Neural cell (in vitro differentiated cells): Measurements from ENCODE around the gene NELL1. TPM values are rescaled to one million over a fixed set of nuclear protein-coding genes. Genes with fewer than 3 reads are reported as not detected.

Experiments
- H2AFZ ChIP-seq: fragments of 200-600, 300-800 bp; sonication (generic), shearing (Covaris generic); 2 replicates; pipeline ENCODE4 v1.6.0; 2014; ENCODE audit warnings: low read depth, mild to moderate bottlenecking, antibody characterized with exemption, low read length, moderate library complexity
- H3F3A ChIP-seq: fragments of 200-600 bp; shearing (Covaris generic); 2 replicates; pipeline ENCODE4 v1.6.1; 2016; ENCODE audit warnings: mild to moderate bottlenecking, moderate library complexity, mixed read lengths, antibody characterized with exemption, low read length; ENCODE audit not compliant: insufficient read depth, poor library complexity, severe bottlenecking
- H3K27ac ChIP-seq: fragments of 200-600, 300-800 bp; sonication (generic), shearing (Covaris generic); 2 replicates; pipeline ENCODE4 v1.5.1; 2014; ENCODE audit warnings: mild to moderate bottlenecking, low read length, moderate library complexity
- H3K27me3 ChIP-seq: fragments of 300-800, 200-600 bp; sonication (generic), shearing (Covaris generic); 2 replicates; pipeline ENCODE4 v1.6.0; 2014; ENCODE audit warnings: mild to moderate bottlenecking, low read depth, low read length, moderate library complexity; ENCODE audit not compliant: insufficient read depth
- H3K36me3 ChIP-seq: fragments of 300-800, 200-600 bp; sonication (generic), shearing (Covaris generic); 2 replicates; pipeline ENCODE4 v1.5.1; 2014; ENCODE audit warnings: mild to moderate bottlenecking, antibody characterized with exemption, low read length, moderate library complexity; ENCODE audit not compliant: insufficient read depth
- H3K4me2 ChIP-seq: fragments of 300-800, 200-600 bp; sonication (generic), shearing (Covaris generic); 2 replicates; pipeline ENCODE4 v1.6.0; 2014; ENCODE audit warnings: mild to moderate bottlenecking, low read length
- H3K4me3 ChIP-seq: fragments of 300-800, 200-600 bp; sonication (generic), shearing (Covaris generic); 2 replicates; pipeline ENCODE4 v1.5.1; 2014; ENCODE audit warnings: mild to moderate bottlenecking, low read length, moderate library complexity
- H3K79me2 ChIP-seq: fragments of 200-600 bp; shearing (Covaris generic); replicated peaks from 2 replicates; pipeline ENCODE4 v1.6.0; 2014; ENCODE audit warnings: mild to moderate bottlenecking, low read length, moderate library complexity; ENCODE audit not compliant: insufficient read depth
- H3K9ac ChIP-seq: fragments of 300-800, 200-600 bp; sonication (generic), shearing (Covaris generic); 2 replicates; pipeline ENCODE4 v1.6.1; 2016; ENCODE audit warnings: mild to moderate bottlenecking, low read length, mixed read lengths
- H3K9me2 ChIP-seq: fragments of 200-600 bp; shearing (Covaris generic); 2 replicates; pipeline ENCODE4 v1.6.1; 2016; ENCODE audit warnings: mild to moderate bottlenecking, low read length, mixed read lengths; ENCODE audit not compliant: insufficient read depth
- H3K9me3 ChIP-seq: fragments of 200-600, 300-800 bp; sonication (generic), shearing (Covaris generic); 2 replicates; pipeline ENCODE4 v1.6.1; 2016; ENCODE audit warnings: mild to moderate bottlenecking, mixed run types, low read length, moderate library complexity, mixed read lengths
- H4K20me1 ChIP-seq: fragments of 200-600 bp; shearing (Covaris generic); 2 replicates; pipeline ENCODE4 v1.6.1; 2016; ENCODE audit warnings: mild to moderate bottlenecking, mixed run types; ENCODE audit not compliant: insufficient read depth
- CTCF ChIP-seq: fragments of 450-650 bp; IDR thresholded peaks from 2 replicates; pipeline ENCODE4 v1.5.1; 2014; ENCODE audit warnings: antibody characterized with exemption, mild to moderate bottlenecking, moderate library complexity; ENCODE audit not compliant: poor library complexity, severe bottlenecking
- EP300 ChIP-seq: fragments of 450-650 bp; conservative IDR thresholded peaks from 2 replicates; pipeline ENCODE4 v1.6.1; 2014; ENCODE audit warnings: antibody characterized with exemption, mild to moderate bottlenecking, moderate library complexity; ENCODE audit not compliant: poor library complexity, severe bottlenecking
- EZH2 ChIP-seq: fragments of 200-600, 300-800 bp; shearing (Covaris generic), sonication (generic); IDR thresholded peaks from 2 replicates; pipeline ENCODE4 v1.6.1; 2014; ENCODE audit warnings: antibody characterized with exemption, low read length, borderline replicate concordance, mild to moderate bottlenecking; ENCODE audit not compliant: insufficient read depth, poor library complexity, severe bottlenecking
- MXI1 ChIP-seq: fragments of 450-650 bp; conservative IDR thresholded peaks from 2 replicates; pipeline ENCODE4 v1.6.1; 2014; ENCODE audit warnings: antibody characterized with exemption, mild to moderate bottlenecking; ENCODE audit not compliant: poor library complexity, severe bottlenecking
- POLR2AphosphoS5 ChIP-seq: IDR thresholded peaks from 2 replicates; pipeline ENCODE4 v1.6.1; 2012
- RAD21 ChIP-seq: fragments of 450-650 bp; conservative IDR thresholded peaks from 2 replicates; pipeline ENCODE4 v1.6.1; 2014; ENCODE audit warnings: antibody characterized with exemption, mild to moderate bottlenecking, moderate library complexity
- REST ChIP-seq: IDR thresholded peaks from 2 replicates; pipeline ENCODE4 v1.6.1; 2012; ENCODE audit warnings: borderline replicate concordance
- SMC3 ChIP-seq: fragments of 450-650 bp; conservative IDR thresholded peaks from 2 replicates; pipeline ENCODE4 v1.6.1; 2014; ENCODE audit warnings: antibody characterized with exemption, mild to moderate bottlenecking, moderate library complexity; ENCODE audit not compliant: poor library complexity
- TAF1 ChIP-seq: IDR thresholded peaks from 2 replicates; pipeline ENCODE4 v1.6.1; 2012; ENCODE audit warnings: low read depth
- polyA plus RNA-seq: library from polyadenylated mRNA; depleted of rRNA; stranded (reverse); fragments of >200 nt; gene quantifications from 2 replicates; pipeline ENCODE4 v1.2.3, GENCODE V29; 2014

The NELL1 gene
- polyA plus RNA-seq, 1 donor from 2014 or later, result 70.4 TPM

- no peaks in the 10 kb centered on the region for H3K9me2 ChIP-seq
- H3K9ac ChIP-seq, result no peak overlapping the region
- H3K27ac ChIP-seq, result no peak overlapping the region
- no peaks in the 10 kb centered on the region for H3K27me3 ChIP-seq
- no peak overlapping the region for H3K4me3 ChIP-seq
- TF ChIP-seq SMC3 (no peak), EZH2 (no peak), CTCF (no peak), EP300 (no peak), RAD21 (no peak), TAF1 (no peak), REST (no peak), MXI1 (no peak), POLR2AphosphoS5 (no peak)
- H3K36me3 ChIP-seq, result no peaks in the 10 kb centered on the region
- H2AFZ ChIP-seq, result no peak overlapping the region
- H3K9me3 ChIP-seq, result no peaks in the 10 kb centered on the region
- no peak overlapping the region for H3K4me2 ChIP-seq
- H4K20me1 ChIP-seq, result no peaks in the 10 kb centered on the region
- H3F3A ChIP-seq, result no peaks in the 10 kb centered on the region
- H3K79me2 ChIP-seq, result no peaks in the 10 kb centered on the region
Measured at GRCh38 chr11:20894296-20894695, 224.9 kb downstream of the NELL1 start.

GRCh38 chr11:20909995-20910726 lies 240.8 kb downstream of the NELL1 start:
- Histone ChIP-seq H3K27me3 (no peaks in the 10 kb centered on the region), H3K9ac (no peak overlapping the region), H3K79me2 (no peaks in the 10 kb centered on the region), H3K4me2 (no peak overlapping the region), H3K9me3 (no peaks in the 10 kb centered on the region), H3K27ac (no peak overlapping the region), H4K20me1 (no peaks in the 10 kb centered on the region), H3K9me2 (no peaks in the 10 kb centered on the region), H3K4me3 (no peak overlapping the region), H3F3A (no peaks in the 10 kb centered on the region), H3K36me3 (no peaks in the 10 kb centered on the region), H2AFZ (no peak overlapping the region)
- TF ChIP-seq EZH2, result no peak
- TF ChIP-seq EP300, result no peak
- TF ChIP-seq SMC3, result no peak
- no peak for TF ChIP-seq MXI1
- TF ChIP-seq RAD21, result no peak
- TF ChIP-seq POLR2AphosphoS5, result no peak
- TF ChIP-seq CTCF, result no peak
- no peak for TF ChIP-seq TAF1
- no peak for TF ChIP-seq REST
